ENCODE data around the gene IYD.

DNA sequence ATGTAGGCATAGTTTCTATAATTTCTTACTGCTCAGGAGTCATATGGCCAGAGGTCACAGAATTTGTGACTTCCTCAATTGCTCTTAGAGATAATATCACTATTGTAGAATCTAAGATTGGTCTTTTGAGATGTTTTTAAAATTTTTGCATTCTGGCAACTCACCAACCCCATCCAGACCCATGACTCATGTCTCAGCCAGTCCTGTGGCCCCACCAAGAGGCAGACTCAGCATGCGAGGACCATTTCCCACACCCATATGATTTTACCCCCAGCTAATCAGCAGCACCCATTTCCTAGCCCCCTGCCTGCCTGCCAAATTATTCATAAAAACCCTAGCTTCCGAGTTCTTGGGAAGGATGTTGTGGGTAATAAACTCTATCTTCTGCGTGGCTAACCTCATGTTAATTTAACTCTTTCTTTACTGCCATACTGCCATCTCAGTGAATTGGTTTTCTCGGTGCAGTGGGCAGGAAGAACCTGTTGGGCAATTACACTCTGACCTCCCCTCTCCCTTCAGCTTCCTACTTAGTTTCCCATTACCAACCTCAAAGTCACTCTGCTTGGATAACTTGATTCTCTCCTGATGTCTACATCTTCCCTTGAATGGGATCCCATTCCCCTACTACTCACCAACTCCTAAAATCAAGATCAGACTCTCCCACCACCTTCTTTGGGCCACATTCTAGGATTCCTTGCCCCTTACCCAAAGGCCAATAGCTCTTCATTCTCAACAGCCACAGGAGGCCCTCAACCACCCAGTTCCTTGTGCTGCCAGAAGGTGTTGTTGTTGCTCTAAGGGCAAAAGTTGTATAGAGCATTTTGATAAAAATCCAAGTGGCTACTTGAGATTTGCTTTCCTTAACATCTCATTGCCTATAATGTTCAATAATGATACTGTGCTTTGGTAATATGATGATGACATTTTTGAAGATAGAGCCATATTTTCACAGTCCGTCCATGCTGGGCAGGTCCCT is 16.2 kb upstream of the IYD start:
- TF ChIP-seq CTCF (tag by site-specific recombination; IDR thresholded peaks at IDR 0.05) (peak; percentile 26; the same call in 1 of the 2 replicates), ZNF280D (tag by site-specific recombination; IDR thresholded peaks at IDR 0.05) (no peak), ZNF23 (tag by site-specific recombination; IDR thresholded peaks at IDR 0.05; ENCODE audit: borderline replicate concordance) (no peak), PRDM1 (tag by site-specific recombination; IDR thresholded peaks at IDR 0.05) (no peak), SP3 (tag by site-specific recombination; IDR thresholded peaks at IDR 0.05) (no peak), ZBTB20 (tag by site-specific recombination; IDR thresholded peaks at IDR 0.05) (no peak), ZBTB21 (tag by site-specific recombination; IDR thresholded peaks at IDR 0.05) (no peak), OVOL3 (tag by site-specific recombination; IDR thresholded peaks at IDR 0.05) (no peak)
- TF ChIP-seq, protein P1, sequence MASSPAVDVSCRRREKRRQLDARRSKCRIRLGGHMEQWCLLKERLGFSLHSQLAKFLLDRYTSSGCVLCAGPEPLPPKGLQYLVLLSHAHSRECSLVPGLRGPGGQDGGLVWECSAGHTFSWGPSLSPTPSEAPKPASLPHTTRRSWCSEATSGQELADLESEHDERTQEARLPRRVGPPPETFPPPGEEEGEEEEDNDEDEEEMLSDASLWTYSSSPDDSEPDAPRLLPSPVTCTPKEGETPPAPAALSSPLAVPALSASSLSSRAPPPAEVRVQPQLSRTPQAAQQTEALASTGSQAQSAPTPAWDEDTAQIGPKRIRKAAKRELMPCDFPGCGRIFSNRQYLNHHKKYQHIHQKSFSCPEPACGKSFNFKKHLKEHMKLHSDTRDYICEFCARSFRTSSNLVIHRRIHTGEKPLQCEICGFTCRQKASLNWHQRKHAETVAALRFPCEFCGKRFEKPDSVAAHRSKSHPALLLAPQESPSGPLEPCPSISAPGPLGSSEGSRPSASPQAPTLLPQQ (tag by site-specific recombination; IDR thresholded peaks at IDR 0.05), result peak; percentile 92
- TF ChIP-seq, protein P2, sequence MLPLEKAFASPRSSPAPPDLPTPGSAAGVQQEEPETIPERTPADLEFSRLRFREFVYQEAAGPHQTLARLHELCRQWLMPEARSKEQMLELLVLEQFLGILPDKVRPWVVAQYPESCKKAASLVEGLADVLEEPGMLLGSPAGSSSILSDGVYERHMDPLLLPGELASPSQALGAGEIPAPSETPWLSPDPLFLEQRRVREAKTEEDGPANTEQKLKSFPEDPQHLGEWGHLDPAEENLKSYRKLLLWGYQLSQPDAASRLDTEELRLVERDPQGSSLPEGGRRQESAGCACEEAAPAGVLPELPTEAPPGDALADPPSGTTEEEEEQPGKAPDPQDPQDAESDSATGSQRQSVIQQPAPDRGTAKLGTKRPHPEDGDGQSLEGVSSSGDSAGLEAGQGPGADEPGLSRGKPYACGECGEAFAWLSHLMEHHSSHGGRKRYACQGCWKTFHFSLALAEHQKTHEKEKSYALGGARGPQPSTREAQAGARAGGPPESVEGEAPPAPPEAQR (tag by site-specific recombination; IDR thresholded peaks at IDR 0.05), result no peak

Measured in HEK293 (cell line).